Tongue (tissue), 2 donors: Measurements from ENCODE around the gene LIPA. TPM values are rescaled to one million over a fixed set of nuclear protein-coding genes. Genes with fewer than 3 reads are reported as not detected.

Experiments used
- DNase-seq: peaks from one replicate; pipeline ENCODE4 v3.0.0-alpha.2; 2015
- total RNA-seq: library from RNA; depleted of rRNA; stranded (reverse); fragments of >200 nt; gene quantifications from one replicate; pipeline ENCODE4 v1.2.3, GENCODE V29; 2014

Gene LIPA
- total RNA-seq, 1 donor from 2014 or later, result 32.7 TPM

- no peak for DNase-seq
These were observed 12.5 kb downstream of the LIPA start for GRCh38 chr10:89238956-89239644.

GRCh38 chr10:89237849-89238248 is 13.7 kb downstream of the LIPA start:
- no peak for DNase-seq

DNA sequence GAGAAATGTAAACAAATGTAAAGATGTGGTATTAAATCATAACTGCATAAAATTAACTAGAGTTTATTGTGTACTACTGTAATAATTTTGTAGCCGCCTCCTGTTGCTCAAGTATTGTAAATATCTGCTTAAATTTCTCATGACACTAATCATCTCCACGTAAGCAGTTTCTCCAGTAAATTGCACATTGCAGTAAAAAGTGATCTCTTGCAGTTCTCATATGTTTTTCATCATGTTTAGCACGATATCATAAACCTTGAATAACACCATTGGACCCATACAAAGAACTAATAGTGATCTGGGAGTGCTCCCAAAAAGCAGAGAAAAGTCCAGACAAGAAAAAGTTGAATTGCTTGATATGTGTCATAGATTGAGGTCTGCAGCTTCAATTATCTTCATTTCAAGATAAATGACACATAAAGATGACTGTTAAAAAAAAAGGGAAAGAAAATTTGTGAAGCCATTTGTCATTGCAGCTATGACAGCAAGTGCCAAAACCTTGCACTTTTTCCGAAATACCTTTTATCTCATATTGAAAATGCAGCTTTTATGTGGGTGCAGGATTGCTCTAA is 15.3 kb downstream of the LIPA start:
- DNase-seq, result no peak

- no peak for DNase-seq
These were observed 16.3 kb downstream of the LIPA start for GRCh38 chr10:89235073-89235798.

DNA sequence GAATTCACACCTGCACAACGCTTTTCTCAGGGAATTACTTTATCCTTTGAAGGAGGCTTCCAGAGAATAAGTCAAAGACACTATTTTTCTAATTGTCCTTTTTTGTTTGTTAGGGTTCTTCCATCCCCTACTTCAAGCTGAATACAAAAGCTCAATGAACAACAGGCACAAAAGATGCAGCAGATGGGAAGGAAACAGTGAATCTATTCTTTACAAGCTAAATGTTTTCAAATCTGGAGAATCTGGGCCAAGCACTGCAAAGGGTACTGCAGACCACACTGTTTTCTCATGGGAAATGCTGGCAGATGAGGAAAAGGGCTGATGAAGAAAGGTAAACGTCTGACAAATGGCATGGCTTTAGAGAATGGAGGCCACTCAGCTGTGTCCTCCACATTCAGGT is 18.5 kb downstream of the LIPA start:
- DNase-seq, result no peak

GRCh38 chr10:89228962-89229361 is 22.6 kb downstream of the LIPA start:
- DNase-seq, result no peak

GRCh38 chr10:89228146-89228545 is 23.4 kb downstream of the LIPA start:
- no peak for DNase-seq

DNA sequence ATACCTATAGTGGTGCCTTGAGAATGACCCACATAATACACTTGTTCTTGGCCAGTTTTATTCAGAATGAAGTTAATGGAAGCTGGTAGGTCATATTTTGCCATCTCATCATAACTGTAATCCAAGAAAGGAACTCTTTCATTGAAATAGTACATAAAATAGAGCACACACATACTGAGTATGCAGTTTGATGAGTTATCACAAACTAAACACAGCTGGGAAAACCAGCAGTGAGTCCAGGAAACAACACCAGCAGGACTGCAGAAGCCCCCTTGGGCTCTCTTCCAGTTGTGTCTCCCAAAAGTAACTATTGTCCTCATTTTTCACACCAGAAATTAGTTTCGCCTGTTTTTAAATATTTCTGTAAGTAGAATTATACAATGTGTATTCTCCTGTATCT is 24.7 kb downstream of the LIPA start:
- DNase-seq, result peak; percentile 34

DNA sequence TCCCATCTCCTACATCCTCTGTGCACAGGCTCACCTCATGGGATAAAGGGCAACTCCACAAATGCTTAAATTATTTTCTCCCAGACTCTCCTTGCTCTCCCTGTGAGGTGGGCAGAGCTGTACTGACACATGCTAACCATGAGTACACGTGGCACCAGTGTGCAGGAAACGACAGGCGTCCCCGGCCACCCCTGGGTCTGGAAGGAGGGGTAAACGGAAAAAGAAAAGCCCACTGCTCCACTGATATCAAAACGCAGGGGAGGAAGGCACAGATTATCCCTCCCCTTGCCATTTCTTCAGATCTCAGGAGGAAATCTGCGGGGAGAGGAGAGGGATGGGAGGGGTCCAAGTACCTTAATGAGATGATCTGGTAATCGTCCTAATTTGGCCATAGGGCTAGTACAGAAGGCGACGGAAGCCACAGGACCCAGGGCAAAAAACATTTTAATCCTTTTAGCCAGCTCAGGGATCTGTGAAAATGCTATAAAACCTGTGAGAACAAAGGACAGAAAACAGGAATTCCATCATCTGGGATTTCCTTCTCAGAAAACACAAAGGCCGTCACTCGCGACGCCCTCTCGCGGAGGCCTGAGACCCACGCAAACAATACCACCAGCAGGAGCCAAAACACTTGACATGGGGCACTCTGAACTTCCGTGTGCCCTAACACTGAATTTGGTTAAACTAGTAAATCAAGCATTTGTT is 26.7 kb downstream of the LIPA start:
- peak; percentile 16 for DNase-seq

DNA sequence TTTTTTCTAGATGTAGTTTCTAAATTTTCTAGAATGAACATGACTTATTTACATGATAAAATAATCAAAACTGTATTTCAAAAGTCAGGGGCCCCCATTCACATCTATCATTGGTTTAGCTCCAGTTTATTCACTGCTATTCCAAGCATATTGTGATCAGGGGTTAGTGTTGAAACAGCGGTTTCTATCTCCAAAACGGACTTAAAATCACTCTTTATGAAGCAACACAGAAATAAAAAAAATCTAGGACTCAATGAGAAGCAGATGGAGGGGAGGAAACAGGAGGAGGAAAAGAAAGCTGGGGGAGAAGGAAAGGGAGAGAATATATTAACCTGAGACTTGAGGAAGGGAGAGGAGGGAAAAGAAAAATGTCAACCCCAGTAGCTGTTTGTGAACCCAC is 29.7 kb downstream of the LIPA start:
- DNase-seq, result no peak

GRCh38 chr10:89219513-89220218 is 31.9 kb downstream of the LIPA start:
- DNase-seq, result no peak

GRCh38 chr10:89217057-89217990 is 34.3 kb downstream of the LIPA start:
- peak; percentile 86 for DNase-seq

DNA sequence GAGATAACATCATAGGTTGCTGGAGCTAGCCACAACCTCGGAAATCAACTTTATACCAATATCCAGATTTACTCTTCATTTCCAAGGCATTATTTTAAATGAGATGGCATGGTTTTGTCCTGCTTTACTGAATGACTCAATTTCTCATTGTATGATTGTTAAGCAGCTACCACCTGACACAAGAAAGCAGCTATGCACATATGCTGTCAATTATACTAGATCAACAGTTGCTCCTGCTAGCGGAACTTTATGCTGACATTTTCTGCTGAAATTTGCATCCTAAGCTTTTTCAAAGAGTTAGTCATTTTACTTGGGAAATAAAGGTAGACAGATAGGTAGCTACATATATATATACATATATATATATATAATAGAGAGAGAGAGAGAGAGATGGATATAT is 35.5 kb downstream of the LIPA start:
- DNase-seq, result no peak

DNA sequence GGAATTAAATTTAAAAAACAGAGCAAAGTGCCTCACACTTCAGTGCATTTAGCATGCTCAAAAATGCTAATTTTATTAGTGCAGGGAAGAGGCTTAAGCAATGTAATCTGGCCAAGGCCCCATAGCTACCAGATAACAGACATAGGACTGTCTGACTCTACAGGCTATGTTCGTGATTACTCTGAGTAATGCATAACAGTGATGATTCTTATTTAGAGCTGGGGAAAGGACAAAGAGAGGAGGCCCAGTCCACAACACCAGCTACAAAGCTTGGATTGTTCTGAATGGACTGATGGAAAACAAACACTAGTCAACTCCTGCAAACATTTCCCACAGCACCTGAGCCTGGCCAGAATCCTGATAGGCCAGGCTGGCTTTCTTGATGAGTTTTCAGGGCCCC is 36.1 kb downstream of the LIPA start:
- DNase-seq, result no peak

- DNase-seq, result no peak
These were observed 36.9 kb downstream of the LIPA start for GRCh38 chr10:89214566-89215165.

DNA sequence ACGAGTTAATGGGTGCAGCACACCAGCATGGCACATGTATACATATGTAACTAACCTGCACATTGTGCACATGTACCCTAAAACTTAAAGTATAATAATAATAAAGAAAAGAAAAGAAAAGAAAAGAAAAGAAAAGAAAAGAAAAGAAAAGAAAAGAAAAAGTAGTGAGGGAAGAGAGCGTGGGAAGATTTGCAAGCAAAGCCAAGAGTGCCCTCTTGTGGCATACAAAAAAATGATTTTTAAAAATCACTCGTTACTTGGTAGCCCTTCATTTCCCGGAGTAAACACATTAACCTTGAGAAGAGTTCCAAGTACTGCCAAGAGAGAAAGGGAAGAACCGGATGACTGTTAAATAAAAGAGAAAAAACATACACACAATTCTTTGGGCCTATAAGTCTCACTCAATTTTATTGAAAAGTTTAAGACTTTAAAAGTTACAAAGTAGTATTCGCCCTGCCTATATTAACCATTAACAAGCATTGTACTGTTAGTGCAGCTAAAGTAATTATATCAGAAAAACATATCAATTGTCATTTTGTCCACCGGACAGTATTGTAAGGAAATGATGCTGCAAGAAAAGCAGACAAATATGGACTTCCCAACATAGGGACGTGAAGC is 38.3 kb downstream of the LIPA start:
- DNase-seq, result peak; percentile 68

GRCh38 chr10:89210794-89211425 is 40.7 kb downstream of the LIPA start:
- DNase-seq, result no peak

DNA sequence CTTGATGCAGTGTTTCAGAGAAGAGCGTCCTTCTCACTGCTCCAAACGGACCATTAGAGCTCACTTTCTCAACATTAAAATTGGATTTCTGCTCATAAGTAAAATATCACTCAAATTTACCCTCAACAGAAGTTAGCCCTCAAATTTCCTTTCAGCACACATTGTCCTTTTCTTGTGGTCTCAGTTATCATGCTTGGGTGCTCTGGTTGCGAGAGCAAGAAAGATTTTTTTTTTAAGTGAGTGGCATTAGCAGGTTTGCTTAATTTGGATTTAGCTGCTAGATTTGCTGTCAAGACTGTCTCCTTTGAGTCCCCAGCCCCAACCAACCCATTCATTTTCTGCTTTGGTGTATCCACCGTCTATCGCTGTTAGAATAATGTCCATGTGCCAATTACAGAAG is 41.9 kb downstream of the LIPA start:
- DNase-seq, result no peak

DNA sequence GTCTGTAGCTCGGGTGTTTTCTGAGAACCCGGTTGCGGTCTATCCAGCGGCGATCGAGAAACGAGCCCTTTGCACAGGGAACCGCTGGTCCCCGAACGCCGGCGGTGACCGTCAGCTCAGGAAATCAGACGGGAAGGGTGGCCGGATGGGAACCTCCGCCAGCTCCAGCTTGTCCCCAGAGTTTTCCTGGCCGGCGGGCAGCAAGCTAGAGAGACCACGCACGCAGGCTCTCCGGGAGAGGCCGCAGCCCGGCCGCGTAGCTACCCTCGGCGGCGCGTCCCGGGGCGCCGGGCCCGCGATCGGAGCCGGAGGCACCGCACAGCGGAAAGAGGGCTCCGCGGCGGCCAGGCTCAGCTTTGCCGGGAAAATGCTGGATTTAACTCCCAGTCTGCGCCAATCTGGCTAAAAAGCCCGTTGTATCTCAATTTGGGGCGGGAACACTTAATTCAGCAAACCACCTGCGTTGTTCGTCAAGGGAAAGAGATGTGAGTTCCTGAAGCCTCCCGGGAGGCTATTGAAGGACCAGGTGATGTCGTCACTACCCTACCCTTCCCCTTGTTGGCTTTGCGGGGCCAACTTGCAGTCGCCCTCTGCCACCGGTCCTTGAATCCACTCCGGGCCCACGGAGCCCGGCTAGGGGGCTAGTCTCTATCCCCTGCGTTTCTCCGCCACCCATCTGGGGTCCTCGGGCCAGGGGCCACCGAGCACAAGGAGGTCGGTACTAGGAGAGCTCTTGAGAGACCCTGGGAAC is 43.6 kb downstream of the LIPA start:
- DNase-seq, result peak; percentile 58
